IPS-20b (cell line): ENCODE measurements around the gene APCS.

Experiments used
- H3K27ac ChIP-seq: one replicate; pipeline ENCODE4 v1.5.1; 2013; ENCODE audit warnings: low read length
- H3K27me3 ChIP-seq: 2 replicates; pipeline ENCODE4 v1.6.1; 2013; ENCODE audit warnings: mild to moderate bottlenecking, low read length, inconsistent platforms; ENCODE audit not compliant: insufficient read depth
- H3K36me3 ChIP-seq: 2 replicates; pipeline ENCODE4 v1.6.1; 2013; ENCODE audit warnings: low read depth, mild to moderate bottlenecking, inconsistent platforms, low read length, moderate library complexity; ENCODE audit not compliant: insufficient read depth
- H3K4me1 ChIP-seq: 2 replicates; pipeline ENCODE4 v1.6.1; 2013; ENCODE audit warnings: mild to moderate bottlenecking, control low read depth, inconsistent platforms, low read length, moderate library complexity; ENCODE audit not compliant: insufficient read depth
- H3K4me3 ChIP-seq: 2 replicates; pipeline ENCODE4 v1.5.1; 2013; ENCODE audit warnings: mild to moderate bottlenecking, low read length, inconsistent platforms
- H3K9ac ChIP-seq: 2 replicates; pipeline ENCODE4 v1.6.1; 2013; ENCODE audit warnings: low read depth, mild to moderate bottlenecking, inconsistent platforms, low read length, moderate library complexity
- H3K9me3 ChIP-seq: 2 replicates; pipeline ENCODE4 v1.6.1; 2013; ENCODE audit warnings: mild to moderate bottlenecking, low read depth, low read length, inconsistent platforms; ENCODE audit not compliant: insufficient read depth

Gene APCS

GRCh38 chr1:159591981-159592380 lies 4.4 kb downstream of the APCS start:
- no peaks in the 10 kb centered on the region for H3K9me3 ChIP-seq
- H3K27ac ChIP-seq: no peak overlapping the region
- H3K4me3 ChIP-seq: no peak overlapping the region
- no peak overlapping the region for H3K9ac ChIP-seq
- no peaks in the 10 kb centered on the region; the same call in 1 of the 2 replicates for H3K4me1 ChIP-seq
- no peaks in the 10 kb centered on the region for H3K27me3 ChIP-seq
- no peaks in the 10 kb centered on the region for H3K36me3 ChIP-seq

- no peaks in the 10 kb centered on the region for H3K9me3 ChIP-seq
- no peaks in the 10 kb centered on the region for H3K36me3 ChIP-seq
- no peak overlapping the region for H3K4me3 ChIP-seq
- no peak overlapping the region for H3K9ac ChIP-seq
- H3K27ac ChIP-seq: no peak overlapping the region
- H3K4me1 ChIP-seq: no peaks in the 10 kb centered on the region; the same call in 1 of the 2 replicates
- no peaks in the 10 kb centered on the region for H3K27me3 ChIP-seq
Measured at GRCh38 chr1:159594625-159595405, 7.2 kb downstream of the APCS start.

- no peaks in the 10 kb centered on the region for H3K36me3 ChIP-seq
- no peak overlapping the region for H3K4me3 ChIP-seq
- no peaks in the 10 kb centered on the region for H3K27me3 ChIP-seq
- no peak overlapping the region for H3K27ac ChIP-seq
- H3K9ac ChIP-seq: no peak overlapping the region
- H3K4me1 ChIP-seq: no peaks in the 10 kb centered on the region
- H3K9me3 ChIP-seq: peaks cover 8% of the 10 kb centered on the region; the same call in 1 of the 2 replicates
Measured at GRCh38 chr1:159598196-159598595, 10.6 kb downstream of the APCS start.

- H3K9ac ChIP-seq: no peak overlapping the region
- H3K4me3 ChIP-seq: no peak overlapping the region
- H3K27ac ChIP-seq: no peak overlapping the region
- H3K36me3 ChIP-seq: no peaks in the 10 kb centered on the region
- H3K27me3 ChIP-seq: no peaks in the 10 kb centered on the region
- H3K4me1 ChIP-seq: no peaks in the 10 kb centered on the region
- peaks cover 21% of the 10 kb centered on the region for H3K9me3 ChIP-seq
Measured at GRCh38 chr1:159600894-159601293, 13.3 kb downstream of the APCS start.

GRCh38 chr1:159602501-159602999 lies 14.9 kb downstream of the APCS start:
- Histone ChIP-seq H3K4me1 (no peaks in the 10 kb centered on the region), H3K9ac (no peak overlapping the region), H3K27me3 (no peaks in the 10 kb centered on the region), H3K9me3 (peaks cover 21% of the 10 kb centered on the region), H3K27ac (no peak overlapping the region), H3K4me3 (no peak overlapping the region), H3K36me3 (no peaks in the 10 kb centered on the region)

DNA sequence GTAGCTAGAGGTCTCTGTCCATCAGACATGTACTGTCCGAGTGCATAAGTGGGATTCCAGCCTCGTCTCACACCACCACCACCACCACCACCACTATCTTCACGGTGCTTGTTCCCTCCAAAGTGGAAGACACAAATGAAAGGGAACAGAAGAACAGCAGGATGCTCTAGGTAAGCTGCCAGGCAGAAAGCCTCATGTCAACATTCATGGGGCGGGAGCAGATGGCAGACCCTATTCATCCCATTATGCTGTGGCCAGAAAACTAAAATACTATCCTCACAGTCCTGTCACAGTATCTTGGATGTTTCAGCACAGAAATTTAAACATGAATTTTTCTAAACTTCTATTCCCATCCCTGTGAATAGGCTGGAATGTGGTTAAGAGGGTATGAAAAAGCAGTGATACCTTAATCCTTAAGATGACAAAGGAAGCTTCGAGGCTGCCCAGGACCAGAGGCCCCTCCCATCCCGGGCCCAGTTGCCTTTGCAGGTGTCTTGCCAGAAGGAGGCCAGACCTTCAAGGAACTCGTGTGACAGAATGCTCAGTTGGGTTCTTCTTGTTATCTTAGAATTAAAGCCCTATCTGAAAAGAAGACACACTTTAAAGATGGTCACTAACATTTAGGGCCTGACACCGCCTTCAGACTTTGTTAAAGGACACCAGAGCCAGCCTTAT lies 24.7 kb downstream of the APCS start:
- Histone ChIP-seq H3K36me3 (no peaks in the 10 kb centered on the region), H3K9me3 (0 out of 2 replicates have a peak, but pooled peaks cover 3% of the 10 kb centered on the region), H3K9ac (no peak overlapping the region), H3K4me1 (no peaks in the 10 kb centered on the region), H3K4me3 (no peak overlapping the region), H3K27ac (no peak overlapping the region), H3K27me3 (no peaks in the 10 kb centered on the region)

GRCh38 chr1:159632922-159633321 lies 45.3 kb downstream of the APCS start:
- Histone ChIP-seq H3K9ac (no peak overlapping the region), H3K4me3 (no peak overlapping the region), H3K27ac (no peak overlapping the region), H3K27me3 (no peaks in the 10 kb centered on the region), H3K4me1 (no peaks in the 10 kb centered on the region), H3K9me3 (no peaks in the 10 kb centered on the region), H3K36me3 (no peaks in the 10 kb centered on the region)
